ENCODE results near the gene KLHL4.
"Not testable (repeated sequence)": the region's sequence is repeated elsewhere in the genome, so short reads cannot be mapped to it uniquely, and the experiment has no call there.

Gene KLHL4

GRCh38 chrX:87517571-87518141 is at the start of gene KLHL4:
KLHL4 (plus strand) TSS chrX:87517802; CDS start chrX:87517894, 92 bp downstream.
- H3K4me3 ChIP-seq (ENCODE audit: low read length in 2 of 2): peak within 1 kb of the TSS; percentile 24 to 32
- H3K4me1 ChIP-seq (ENCODE audit: control insufficient read depth in 2 of 2, insufficient read depth in 2 of 2, low read length in 2 of 2): no peaks in the 10 kb centered on the region
- H3K9me3 ChIP-seq (ENCODE audit: control insufficient read depth in 2 of 2, low read length in 2 of 2): no peaks in the 10 kb centered on the region
- no peak within 1 kb of the TSS for H3K27ac ChIP-seq (ENCODE audit: low read depth in 2 of 2, low read length in 2 of 2)
- H3K36me3 ChIP-seq (ENCODE audit: control insufficient read depth in 2 of 2, insufficient read depth in 2 of 2, low read length in 2 of 2): no peaks in the 10 kb centered on the region
- H3K9ac ChIP-seq (ENCODE audit: low read depth in 1 of 2, low read length in 2 of 2): no peak within 1 kb of the TSS
- H3K27me3 ChIP-seq (ENCODE audit: control insufficient read depth in 2 of 2, insufficient read depth in 2 of 2, low read length in 2 of 2): no peaks in the 10 kb centered on the region

GRCh38 chrX:87468941-87469340 is 48.7 kb upstream of the KLHL4 start:
- no peaks in the 10 kb centered on the region for H3K36me3 ChIP-seq (ENCODE audit: control insufficient read depth in 2 of 2, insufficient read depth in 2 of 2, low read length in 2 of 2)

GRCh38 chrX:87475793-87476192 is 41.8 kb upstream of the KLHL4 start:
- no peaks in the 10 kb centered on the region for H3K9me3 ChIP-seq (ENCODE audit: control insufficient read depth in 2 of 2, low read length in 2 of 2)
- H3K27me3 ChIP-seq (ENCODE audit: control insufficient read depth in 2 of 2, insufficient read depth in 2 of 2, low read length in 2 of 2): no peaks in the 10 kb centered on the region
- no peaks in the 10 kb centered on the region for H3K36me3 ChIP-seq (ENCODE audit: control insufficient read depth in 2 of 2, insufficient read depth in 2 of 2, low read length in 2 of 2)
- H3K9ac ChIP-seq (ENCODE audit: low read depth in 1 of 2, low read length in 2 of 2): no peak overlapping the region
- no peak overlapping the region for H3K27ac ChIP-seq (ENCODE audit: low read depth in 2 of 2, low read length in 2 of 2)
- no peak overlapping the region for H3K4me3 ChIP-seq (ENCODE audit: low read length in 2 of 2)
- no peaks in the 10 kb centered on the region for H3K4me1 ChIP-seq (ENCODE audit: control insufficient read depth in 2 of 2, insufficient read depth in 2 of 2, low read length in 2 of 2)

More at GRCh38 chrX:87468941-87469340, 48.7 kb upstream of the KLHL4 start:
- no peaks in the 10 kb centered on the region for H3K27me3 ChIP-seq (ENCODE audit: control insufficient read depth in 2 of 2, insufficient read depth in 2 of 2, low read length in 2 of 2)
- H3K27ac ChIP-seq (ENCODE audit: low read depth in 2 of 2, low read length in 2 of 2): no peak overlapping the region
- H3K9me3 ChIP-seq (ENCODE audit: control insufficient read depth in 2 of 2, low read length in 2 of 2): no peaks in the 10 kb centered on the region
- H3K4me1 ChIP-seq (ENCODE audit: control insufficient read depth in 2 of 2, insufficient read depth in 2 of 2, low read length in 2 of 2): no peaks in the 10 kb centered on the region
- H3K9ac ChIP-seq (ENCODE audit: low read depth in 1 of 2, low read length in 2 of 2): no peak overlapping the region
- no peak overlapping the region for H3K4me3 ChIP-seq (ENCODE audit: low read length in 2 of 2)

- not testable (repeated sequence) for H3K36me3 ChIP-seq (ENCODE audit: control insufficient read depth in 2 of 2, insufficient read depth in 2 of 2, low read length in 2 of 2); H3K27me3 ChIP-seq (ENCODE audit: control insufficient read depth in 2 of 2, insufficient read depth in 2 of 2, low read length in 2 of 2); H3K27ac ChIP-seq (ENCODE audit: low read depth in 2 of 2, low read length in 2 of 2); H3K9ac ChIP-seq (ENCODE audit: low read depth in 1 of 2, low read length in 2 of 2); H3K9me3 ChIP-seq (ENCODE audit: control insufficient read depth in 2 of 2, low read length in 2 of 2); H3K4me1 ChIP-seq (ENCODE audit: control insufficient read depth in 2 of 2, insufficient read depth in 2 of 2, low read length in 2 of 2); H3K4me3 ChIP-seq (ENCODE audit: low read length in 2 of 2)
These were observed 38.9 kb upstream of the KLHL4 start for GRCh38 chrX:87478703-87479102.

GRCh38 chrX:87489071-87489470 is 28.5 kb upstream of the KLHL4 start:
- H3K4me1 ChIP-seq (ENCODE audit: control insufficient read depth in 2 of 2, insufficient read depth in 2 of 2, low read length in 2 of 2): no peaks in the 10 kb centered on the region
- no peaks in the 10 kb centered on the region for H3K36me3 ChIP-seq (ENCODE audit: control insufficient read depth in 2 of 2, insufficient read depth in 2 of 2, low read length in 2 of 2)
- H3K9me3 ChIP-seq (ENCODE audit: control insufficient read depth in 2 of 2, low read length in 2 of 2): no peaks in the 10 kb centered on the region
- no peaks in the 10 kb centered on the region for H3K27me3 ChIP-seq (ENCODE audit: control insufficient read depth in 2 of 2, insufficient read depth in 2 of 2, low read length in 2 of 2)
- H3K27ac ChIP-seq (ENCODE audit: low read depth in 2 of 2, low read length in 2 of 2): no peak overlapping the region
- no peak overlapping the region for H3K4me3 ChIP-seq (ENCODE audit: low read length in 2 of 2)
- H3K9ac ChIP-seq (ENCODE audit: low read depth in 1 of 2, low read length in 2 of 2): no peak overlapping the region

- Histone ChIP-seq H3K4me3 (ENCODE audit: low read length in 2 of 2) (no peak overlapping the region), H3K9me3 (ENCODE audit: control insufficient read depth in 2 of 2, low read length in 2 of 2) (no peaks in the 10 kb centered on the region), H3K27ac (ENCODE audit: low read depth in 2 of 2, low read length in 2 of 2) (no peak overlapping the region), H3K36me3 (ENCODE audit: control insufficient read depth in 2 of 2, insufficient read depth in 2 of 2, low read length in 2 of 2) (no peaks in the 10 kb centered on the region), H3K9ac (ENCODE audit: low read depth in 1 of 2, low read length in 2 of 2) (no peak overlapping the region), H3K27me3 (ENCODE audit: control insufficient read depth in 2 of 2, insufficient read depth in 2 of 2, low read length in 2 of 2) (no peaks in the 10 kb centered on the region), H3K4me1 (ENCODE audit: control insufficient read depth in 2 of 2, insufficient read depth in 2 of 2, low read length in 2 of 2) (no peaks in the 10 kb centered on the region)
These were observed 1.8 kb upstream of the KLHL4 start for GRCh38 chrX:87515836-87516235.

- Histone ChIP-seq H3K4me3 (ENCODE audit: low read length in 2 of 2) (no peak overlapping the region), H3K36me3 (ENCODE audit: control insufficient read depth in 2 of 2, insufficient read depth in 2 of 2, low read length in 2 of 2) (no peaks in the 10 kb centered on the region), H3K27ac (ENCODE audit: low read depth in 2 of 2, low read length in 2 of 2) (no peak overlapping the region)
These were observed 883 bp upstream of the KLHL4 start for GRCh38 chrX:87516717-87517121.

GRCh38 chrX:87518504-87518903 is 902 bp downstream of the KLHL4 start:
- H3K4me1 ChIP-seq (ENCODE audit: control insufficient read depth in 2 of 2, insufficient read depth in 2 of 2, low read length in 2 of 2): no peaks in the 10 kb centered on the region
- no peak overlapping the region for H3K27ac ChIP-seq (ENCODE audit: low read depth in 2 of 2, low read length in 2 of 2)
- no peaks in the 10 kb centered on the region for H3K9me3 ChIP-seq (ENCODE audit: control insufficient read depth in 2 of 2, low read length in 2 of 2)
- H3K36me3 ChIP-seq (ENCODE audit: control insufficient read depth in 2 of 2, insufficient read depth in 2 of 2, low read length in 2 of 2): no peaks in the 10 kb centered on the region
- H3K9ac ChIP-seq (ENCODE audit: low read depth in 1 of 2, low read length in 2 of 2): no peak overlapping the region
- no peaks in the 10 kb centered on the region for H3K27me3 ChIP-seq (ENCODE audit: control insufficient read depth in 2 of 2, insufficient read depth in 2 of 2, low read length in 2 of 2)
- H3K4me3 ChIP-seq (ENCODE audit: low read length in 2 of 2): peak overlapping the region in 1 of 2 donors; percentile 32

More at GRCh38 chrX:87516717-87517121, 883 bp upstream of the KLHL4 start:
- H3K4me1 ChIP-seq (ENCODE audit: control insufficient read depth in 2 of 2, insufficient read depth in 2 of 2, low read length in 2 of 2): no peaks in the 10 kb centered on the region
- H3K9ac ChIP-seq (ENCODE audit: low read depth in 1 of 2, low read length in 2 of 2): no peak overlapping the region
- H3K27me3 ChIP-seq (ENCODE audit: control insufficient read depth in 2 of 2, insufficient read depth in 2 of 2, low read length in 2 of 2): no peaks in the 10 kb centered on the region
- no peaks in the 10 kb centered on the region for H3K9me3 ChIP-seq (ENCODE audit: control insufficient read depth in 2 of 2, low read length in 2 of 2)

GRCh38 chrX:87525771-87526229 is 8.2 kb downstream of the KLHL4 start:
- no peak overlapping the region for H3K4me3 ChIP-seq (ENCODE audit: low read length in 2 of 2)
- H3K9me3 ChIP-seq (ENCODE audit: control insufficient read depth in 2 of 2, low read length in 2 of 2): no peaks in the 10 kb centered on the region
- no peaks in the 10 kb centered on the region for H3K36me3 ChIP-seq (ENCODE audit: control insufficient read depth in 2 of 2, insufficient read depth in 2 of 2, low read length in 2 of 2)
- no peak overlapping the region for H3K27ac ChIP-seq (ENCODE audit: low read depth in 2 of 2, low read length in 2 of 2)
- no peak overlapping the region for H3K9ac ChIP-seq (ENCODE audit: low read depth in 1 of 2, low read length in 2 of 2)
- H3K4me1 ChIP-seq (ENCODE audit: control insufficient read depth in 2 of 2, insufficient read depth in 2 of 2, low read length in 2 of 2): no peaks in the 10 kb centered on the region
- H3K27me3 ChIP-seq (ENCODE audit: control insufficient read depth in 2 of 2, insufficient read depth in 2 of 2, low read length in 2 of 2): no peaks in the 10 kb centered on the region

- Histone ChIP-seq H3K9me3 (ENCODE audit: control insufficient read depth in 2 of 2, low read length in 2 of 2) (no peaks in the 10 kb centered on the region), H3K36me3 (ENCODE audit: control insufficient read depth in 2 of 2, insufficient read depth in 2 of 2, low read length in 2 of 2) (no peaks in the 10 kb centered on the region), H3K9ac (ENCODE audit: low read depth in 1 of 2, low read length in 2 of 2) (no peak overlapping the region), H3K27me3 (ENCODE audit: control insufficient read depth in 2 of 2, insufficient read depth in 2 of 2, low read length in 2 of 2) (no peaks in the 10 kb centered on the region), H3K27ac (ENCODE audit: low read depth in 2 of 2, low read length in 2 of 2) (no peak overlapping the region), H3K4me3 (ENCODE audit: low read length in 2 of 2) (no peak overlapping the region), H3K4me1 (ENCODE audit: control insufficient read depth in 2 of 2, insufficient read depth in 2 of 2, low read length in 2 of 2) (no peaks in the 10 kb centered on the region)
These were observed 8.7 kb downstream of the KLHL4 start for GRCh38 chrX:87526281-87526680.

GRCh38 chrX:87528487-87528886 is 10.9 kb downstream of the KLHL4 start:
- Histone ChIP-seq H3K4me3 (ENCODE audit: low read length in 2 of 2) (no peak overlapping the region), H3K9ac (ENCODE audit: low read depth in 1 of 2, low read length in 2 of 2) (no peak overlapping the region), H3K27me3 (ENCODE audit: control insufficient read depth in 2 of 2, insufficient read depth in 2 of 2, low read length in 2 of 2) (no peaks in the 10 kb centered on the region), H3K36me3 (ENCODE audit: control insufficient read depth in 2 of 2, insufficient read depth in 2 of 2, low read length in 2 of 2) (no peaks in the 10 kb centered on the region), H3K9me3 (ENCODE audit: control insufficient read depth in 2 of 2, low read length in 2 of 2) (no peaks in the 10 kb centered on the region), H3K4me1 (ENCODE audit: control insufficient read depth in 2 of 2, insufficient read depth in 2 of 2, low read length in 2 of 2) (no peaks in the 10 kb centered on the region), H3K27ac (ENCODE audit: low read depth in 2 of 2, low read length in 2 of 2) (no peak overlapping the region)

Measured in mucosa of rectum (tissue), 2 donors.